Mesangial cell (primary cell): ENCODE measurements around the gene MAPKBP1. TPM values are rescaled to one million over a fixed set of nuclear protein-coding genes. Genes with fewer than 3 reads are reported as not detected.

Experiments used
- total RNA-seq: library from RNA; depleted of rRNA; stranded (reverse); fragments of >200 nt; gene quantifications from 2 replicates; pipeline ENCODE4 v1.2.3, GENCODE V29; 2015

MAPKBP1 gene, protein sequence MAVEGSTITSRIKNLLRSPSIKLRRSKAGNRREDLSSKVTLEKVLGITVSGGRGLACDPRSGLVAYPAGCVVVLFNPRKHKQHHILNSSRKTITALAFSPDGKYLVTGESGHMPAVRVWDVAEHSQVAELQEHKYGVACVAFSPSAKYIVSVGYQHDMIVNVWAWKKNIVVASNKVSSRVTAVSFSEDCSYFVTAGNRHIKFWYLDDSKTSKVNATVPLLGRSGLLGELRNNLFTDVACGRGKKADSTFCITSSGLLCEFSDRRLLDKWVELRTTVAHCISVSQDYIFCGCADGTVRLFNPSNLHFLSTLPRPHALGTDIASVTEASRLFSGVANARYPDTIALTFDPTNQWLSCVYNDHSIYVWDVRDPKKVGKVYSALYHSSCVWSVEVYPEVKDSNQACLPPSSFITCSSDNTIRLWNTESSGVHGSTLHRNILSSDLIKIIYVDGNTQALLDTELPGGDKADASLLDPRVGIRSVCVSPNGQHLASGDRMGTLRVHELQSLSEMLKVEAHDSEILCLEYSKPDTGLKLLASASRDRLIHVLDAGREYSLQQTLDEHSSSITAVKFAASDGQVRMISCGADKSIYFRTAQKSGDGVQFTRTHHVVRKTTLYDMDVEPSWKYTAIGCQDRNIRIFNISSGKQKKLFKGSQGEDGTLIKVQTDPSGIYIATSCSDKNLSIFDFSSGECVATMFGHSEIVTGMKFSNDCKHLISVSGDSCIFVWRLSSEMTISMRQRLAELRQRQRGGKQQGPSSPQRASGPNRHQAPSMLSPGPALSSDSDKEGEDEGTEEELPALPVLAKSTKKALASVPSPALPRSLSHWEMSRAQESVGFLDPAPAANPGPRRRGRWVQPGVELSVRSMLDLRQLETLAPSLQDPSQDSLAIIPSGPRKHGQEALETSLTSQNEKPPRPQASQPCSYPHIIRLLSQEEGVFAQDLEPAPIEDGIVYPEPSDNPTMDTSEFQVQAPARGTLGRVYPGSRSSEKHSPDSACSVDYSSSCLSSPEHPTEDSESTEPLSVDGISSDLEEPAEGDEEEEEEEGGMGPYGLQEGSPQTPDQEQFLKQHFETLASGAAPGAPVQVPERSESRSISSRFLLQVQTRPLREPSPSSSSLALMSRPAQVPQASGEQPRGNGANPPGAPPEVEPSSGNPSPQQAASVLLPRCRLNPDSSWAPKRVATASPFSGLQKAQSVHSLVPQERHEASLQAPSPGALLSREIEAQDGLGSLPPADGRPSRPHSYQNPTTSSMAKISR (N-terminal part only)
- 11.0 and 11.9 TPM in 2 replicates for total RNA-seq

DNA sequence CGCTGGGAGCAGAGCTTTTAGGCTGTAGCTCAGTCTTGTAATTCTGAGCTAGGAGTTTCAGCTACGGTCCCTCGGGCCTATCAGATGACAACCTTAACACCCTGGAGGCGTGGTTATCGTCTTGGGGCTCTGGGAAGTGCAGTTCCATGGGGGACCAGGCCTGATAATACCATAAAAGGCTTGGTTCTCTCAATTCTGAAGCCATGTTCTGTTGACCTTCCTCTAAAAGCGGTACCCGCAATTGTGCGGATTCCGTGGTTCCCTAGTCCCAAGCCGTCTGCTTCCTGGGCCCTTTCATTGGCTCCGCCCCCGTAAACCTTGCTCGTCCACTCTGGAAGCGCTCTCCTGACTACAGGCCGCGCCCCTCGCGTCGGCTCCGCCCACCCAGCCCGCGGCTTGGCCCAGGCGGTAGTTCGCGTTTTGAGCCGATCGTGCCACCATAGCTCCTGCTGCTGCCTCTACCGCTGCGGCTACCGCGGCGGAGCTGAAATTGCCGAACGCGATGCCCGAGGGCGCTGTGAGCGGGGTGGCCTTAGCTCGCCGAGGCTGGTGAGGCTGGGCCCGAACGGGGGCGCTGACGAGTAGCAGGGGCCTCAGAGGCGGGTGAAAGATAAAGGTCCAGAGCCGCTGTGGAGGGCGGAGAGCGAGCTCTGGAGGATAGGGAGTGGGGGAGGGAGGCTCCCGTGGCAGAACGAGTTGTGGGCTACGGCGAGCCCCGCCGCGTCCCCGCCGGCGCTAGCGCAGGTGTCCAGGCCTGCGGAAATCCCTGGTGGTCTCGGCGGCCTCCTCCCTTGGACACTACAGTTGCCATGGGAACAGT lies at the start of gene MAPKBP1:
Gene MAPKBP1 (plus strand): TSS at position 423 of the 820 bp plus-strand sequence. CDS start 792 bp downstream, outside the sequence.

DNA sequence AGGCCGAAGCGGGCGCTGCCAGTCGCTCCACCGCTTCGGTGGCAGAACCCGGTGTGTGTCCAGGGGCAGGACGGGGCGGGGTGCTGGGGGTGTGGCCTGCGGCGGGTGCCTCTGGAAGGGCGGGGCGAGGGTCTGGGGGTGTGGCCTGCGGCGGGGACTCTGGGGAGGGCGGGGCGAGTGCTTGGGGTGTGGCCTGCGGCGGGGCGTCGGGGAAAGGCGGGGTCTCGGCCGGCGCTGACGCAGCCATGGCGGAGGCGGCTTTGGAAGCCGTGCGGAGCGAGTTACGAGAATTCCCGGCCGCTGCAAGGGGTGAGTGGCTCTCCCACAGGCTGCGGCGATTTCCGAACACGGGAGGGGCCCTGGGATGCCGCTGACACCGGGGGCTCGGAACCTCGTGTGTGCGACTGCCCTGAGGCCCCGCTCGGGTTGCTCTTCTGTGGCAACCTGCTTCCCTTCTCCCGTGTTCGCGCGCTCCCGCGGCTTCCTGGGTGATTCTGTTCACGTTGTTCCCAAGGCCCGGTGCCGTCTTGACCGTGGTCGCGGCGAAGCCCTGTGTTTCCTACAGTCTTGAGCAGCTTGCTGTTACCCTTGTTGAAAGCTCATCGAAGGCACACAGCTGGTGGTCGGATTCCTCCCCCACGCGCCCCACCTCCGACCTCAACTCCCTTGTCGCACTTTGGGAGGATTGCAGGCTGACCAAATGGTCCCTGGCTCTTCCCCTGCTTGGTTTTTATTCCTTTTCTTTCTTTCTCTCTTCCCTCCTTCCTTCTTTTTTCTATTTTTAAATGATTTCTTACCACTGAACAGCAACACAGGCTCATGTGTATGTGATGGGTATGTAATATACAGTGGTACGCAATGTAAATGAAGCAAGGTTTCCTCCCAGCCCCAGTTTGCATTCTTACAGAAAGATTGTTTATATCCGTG lies 53.9 kb downstream of the MAPKBP1 start, which contains the start of gene JMJD7:
Gene JMJD7 (plus strand): TSS at position 213 of the 927 bp plus-strand sequence. CDS start 33 bp downstream, at position 246.

DNA sequence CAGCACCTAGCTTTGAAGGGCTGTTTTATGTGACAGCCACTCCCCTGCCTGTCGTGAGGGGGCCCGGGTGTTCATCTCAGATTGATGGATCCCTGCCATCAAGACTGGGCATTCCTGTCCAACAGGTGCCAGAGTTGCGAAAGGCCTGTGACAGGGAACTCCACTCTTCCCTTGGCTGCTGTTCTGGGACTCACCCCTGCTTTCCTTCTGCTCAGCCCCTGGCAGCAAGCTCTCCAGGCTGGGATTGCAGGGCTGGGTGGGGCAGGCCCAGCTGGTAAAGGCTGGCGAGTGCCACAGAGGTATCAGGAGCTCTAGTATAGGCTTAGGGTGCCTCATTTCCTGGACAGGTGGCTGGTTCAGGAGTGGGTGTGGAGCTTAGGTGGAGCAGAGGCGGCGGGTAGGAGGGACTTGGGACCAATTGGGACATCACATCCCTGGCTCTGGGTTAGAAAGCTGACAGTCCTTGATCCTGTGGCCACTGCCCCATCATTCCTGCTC lies 64.2 kb downstream of the MAPKBP1 start, which contains the start of gene PLA2G4B:
Gene PLA2G4B (plus strand): TSS at position 448 of the 498 bp plus-strand sequence. CDS start 67 bp downstream, outside the sequence.

Other genes starting within 250 kb of the MAPKBP1 start
- 20.7 and 28.4 TPM in 2 replicates for gene RPAP1, start 230.2 kb upstream of the MAPKBP1 start, total RNA-seq
- 11.7 and 13.1 TPM in 2 replicates for gene TYRO3, start 215.3 kb upstream of the MAPKBP1 start, total RNA-seq
- gene MGA, start 114.1 kb upstream of the MAPKBP1 start, total RNA-seq = 11.6 and 15.8 TPM in 2 replicates
- 3.0 and 9.3 TPM in 2 replicates for gene JMJD7, start 53.6 kb downstream of the MAPKBP1 start, total RNA-seq
- 2.4 TPM in 1 of 2 replicates, not detected in the other for gene PLA2G4B, start 64.4 kb downstream of the MAPKBP1 start, total RNA-seq
- under 0.01 and 0.25 TPM in 2 replicates for gene SPTBN5, start 119.6 kb downstream of the MAPKBP1 start, total RNA-seq
- 23.6 and 39.1 TPM in 2 replicates for gene EHD4, start 198.1 kb downstream of the MAPKBP1 start, total RNA-seq
- not detected in 2 replicates for gene PLA2G4E, start 246.6 kb downstream of the MAPKBP1 start, total RNA-seq